Measurements from ENCODE around the gene TM2D3.

Gene TM2D3

DNA sequence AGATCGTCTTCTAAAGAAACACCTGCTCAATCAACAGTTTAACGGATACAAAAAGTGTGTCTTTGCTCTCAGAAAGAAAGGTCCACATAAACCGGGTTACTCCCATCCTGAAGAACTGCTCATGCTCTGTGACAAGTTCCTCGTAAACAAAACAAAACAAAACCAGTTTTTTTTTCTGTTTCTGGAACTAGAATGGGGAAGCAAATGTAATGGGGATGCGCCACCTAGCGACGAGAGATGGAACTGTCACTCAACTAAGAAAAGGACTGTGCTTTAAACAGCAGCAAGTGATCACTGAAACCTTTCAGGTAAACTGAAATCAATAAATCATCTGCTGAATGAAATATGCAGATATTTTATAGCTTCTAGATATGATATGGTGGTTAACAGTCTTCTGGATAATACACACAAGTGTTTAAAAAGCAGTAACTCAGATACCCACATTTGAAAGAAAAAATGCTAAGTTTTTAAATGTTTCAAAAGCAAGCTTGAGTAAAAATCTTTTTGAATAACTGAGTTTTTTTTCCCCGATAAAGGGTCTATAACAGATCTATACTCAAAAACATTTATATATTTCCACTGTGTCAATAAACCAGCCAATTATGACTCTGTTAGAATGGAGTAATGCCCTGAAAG is 10.9 kb downstream of the TM2D3 start:
- ATAC-seq = peak; percentile 71
- TF ChIP-seq, protein P1, sequence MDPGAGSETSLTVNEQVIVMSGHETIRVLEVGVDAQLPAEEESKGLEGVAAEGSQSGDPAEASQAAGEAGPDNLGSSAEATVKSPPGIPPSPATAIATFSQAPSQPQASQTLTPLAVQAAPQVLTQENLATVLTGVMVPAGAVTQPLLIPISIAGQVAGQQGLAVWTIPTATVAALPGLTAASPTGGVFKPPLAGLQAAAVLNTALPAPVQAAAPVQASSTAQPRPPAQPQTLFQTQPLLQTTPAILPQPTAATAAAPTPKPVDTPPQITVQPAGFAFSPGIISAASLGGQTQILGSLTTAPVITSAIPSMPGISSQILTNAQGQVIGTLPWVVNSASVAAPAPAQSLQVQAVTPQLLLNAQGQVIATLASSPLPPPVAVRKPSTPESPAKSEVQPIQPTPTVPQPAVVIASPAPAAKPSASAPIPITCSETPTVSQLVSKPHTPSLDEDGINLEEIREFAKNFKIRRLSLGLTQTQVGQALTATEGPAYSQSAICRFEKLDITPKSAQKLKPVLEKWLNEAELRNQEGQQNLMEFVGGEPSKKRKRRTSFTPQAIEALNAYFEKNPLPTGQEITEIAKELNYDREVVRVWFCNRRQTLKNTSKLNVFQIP (CRISPR knock-in tag; IDR thresholded peaks at IDR 0.05; ENCODE audit: borderline replicate concordance, low read depth) = no peak
- TF ChIP-seq, protein P2, sequence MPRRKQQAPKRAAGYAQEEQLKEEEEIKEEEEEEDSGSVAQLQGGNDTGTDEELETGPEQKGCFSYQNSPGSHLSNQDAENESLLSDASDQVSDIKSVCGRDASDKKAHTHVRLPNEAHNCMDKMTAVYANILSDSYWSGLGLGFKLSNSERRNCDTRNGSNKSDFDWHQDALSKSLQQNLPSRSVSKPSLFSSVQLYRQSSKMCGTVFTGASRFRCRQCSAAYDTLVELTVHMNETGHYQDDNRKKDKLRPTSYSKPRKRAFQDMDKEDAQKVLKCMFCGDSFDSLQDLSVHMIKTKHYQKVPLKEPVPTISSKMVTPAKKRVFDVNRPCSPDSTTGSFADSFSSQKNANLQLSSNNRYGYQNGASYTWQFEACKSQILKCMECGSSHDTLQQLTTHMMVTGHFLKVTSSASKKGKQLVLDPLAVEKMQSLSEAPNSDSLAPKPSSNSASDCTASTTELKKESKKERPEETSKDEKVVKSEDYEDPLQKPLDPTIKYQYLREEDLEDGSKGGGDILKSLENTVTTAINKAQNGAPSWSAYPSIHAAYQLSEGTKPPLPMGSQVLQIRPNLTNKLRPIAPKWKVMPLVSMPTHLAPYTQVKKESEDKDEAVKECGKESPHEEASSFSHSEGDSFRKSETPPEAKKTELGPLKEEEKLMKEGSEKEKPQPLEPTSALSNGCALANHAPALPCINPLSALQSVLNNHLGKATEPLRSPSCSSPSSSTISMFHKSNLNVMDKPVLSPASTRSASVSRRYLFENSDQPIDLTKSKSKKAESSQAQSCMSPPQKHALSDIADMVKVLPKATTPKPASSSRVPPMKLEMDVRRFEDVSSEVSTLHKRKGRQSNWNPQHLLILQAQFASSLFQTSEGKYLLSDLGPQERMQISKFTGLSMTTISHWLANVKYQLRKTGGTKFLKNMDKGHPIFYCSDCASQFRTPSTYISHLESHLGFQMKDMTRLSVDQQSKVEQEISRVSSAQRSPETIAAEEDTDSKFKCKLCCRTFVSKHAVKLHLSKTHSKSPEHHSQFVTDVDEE (CRISPR knock-in tag; IDR thresholded peaks at IDR 0.05) = no peak
- TF ChIP-seq ARNTL (CRISPR knock-in tag; IDR thresholded peaks at IDR 0.05; ENCODE audit: borderline replicate concordance, low read depth) (no peak), ZNF70 (CRISPR knock-in tag; IDR thresholded peaks at IDR 0.05) (no peak), PPARA (CRISPR knock-in tag; IDR thresholded peaks at IDR 0.05; ENCODE audit: borderline replicate concordance) (no peak), ZNF8 (CRISPR knock-in tag; IDR thresholded peaks at IDR 0.05) (no peak), ZC3H10 (CRISPR knock-in tag; IDR thresholded peaks at IDR 0.05) (no peak), BACH2 (CRISPR knock-in tag; IDR thresholded peaks at IDR 0.05; ENCODE audit: borderline replicate concordance) (no peak), GLIS3 (CRISPR knock-in tag; IDR thresholded peaks at IDR 0.05) (no peak), CSDC2 (CRISPR knock-in tag; IDR thresholded peaks at IDR 0.05) (no peak), ISL1 (CRISPR knock-in tag; IDR thresholded peaks at IDR 0.05) (no peak), ZNF565 (CRISPR knock-in tag; conservative IDR thresholded peaks at IDR 0.05; ENCODE audit: low read depth) (no peak), ZFP30 (CRISPR knock-in tag; IDR thresholded peaks at IDR 0.05) (no peak)
- TF ChIP-seq, protein P3, sequence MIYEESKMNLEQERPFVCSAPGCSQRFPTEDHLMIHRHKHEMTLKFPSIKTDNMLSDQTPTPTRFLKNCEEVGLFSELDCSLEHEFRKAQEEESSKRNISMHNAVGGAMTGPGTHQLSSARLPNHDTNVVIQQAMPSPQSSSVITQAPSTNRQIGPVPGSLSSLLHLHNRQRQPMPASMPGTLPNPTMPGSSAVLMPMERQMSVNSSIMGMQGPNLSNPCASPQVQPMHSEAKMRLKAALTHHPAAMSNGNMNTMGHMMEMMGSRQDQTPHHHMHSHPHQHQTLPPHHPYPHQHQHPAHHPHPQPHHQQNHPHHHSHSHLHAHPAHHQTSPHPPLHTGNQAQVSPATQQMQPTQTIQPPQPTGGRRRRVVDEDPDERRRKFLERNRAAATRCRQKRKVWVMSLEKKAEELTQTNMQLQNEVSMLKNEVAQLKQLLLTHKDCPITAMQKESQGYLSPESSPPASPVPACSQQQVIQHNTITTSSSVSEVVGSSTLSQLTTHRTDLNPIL (CRISPR knock-in tag; IDR thresholded peaks at IDR 0.05; ENCODE audit: low read depth) = no peak

DNA sequence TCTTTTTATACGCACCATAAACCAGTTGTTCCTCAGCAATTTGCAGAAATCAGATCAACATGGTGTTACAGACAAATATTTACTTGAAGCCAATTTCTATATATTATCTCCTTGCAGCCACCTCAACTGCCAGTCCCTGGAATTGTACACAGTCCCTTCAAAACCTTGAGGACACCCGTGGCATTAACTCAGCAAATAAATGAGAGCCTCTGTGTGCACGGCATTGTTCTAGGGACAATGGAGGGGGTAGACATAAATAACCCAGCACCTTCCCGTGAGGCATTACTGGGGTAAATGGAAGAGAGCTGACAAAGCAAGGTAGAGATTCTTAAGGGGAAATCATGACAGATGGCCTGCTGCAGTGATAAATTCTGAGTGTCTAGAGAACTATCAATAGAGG is 12.5 kb downstream of the TM2D3 start:
- ATAC-seq = no peak
- TF ChIP-seq, protein P4, sequence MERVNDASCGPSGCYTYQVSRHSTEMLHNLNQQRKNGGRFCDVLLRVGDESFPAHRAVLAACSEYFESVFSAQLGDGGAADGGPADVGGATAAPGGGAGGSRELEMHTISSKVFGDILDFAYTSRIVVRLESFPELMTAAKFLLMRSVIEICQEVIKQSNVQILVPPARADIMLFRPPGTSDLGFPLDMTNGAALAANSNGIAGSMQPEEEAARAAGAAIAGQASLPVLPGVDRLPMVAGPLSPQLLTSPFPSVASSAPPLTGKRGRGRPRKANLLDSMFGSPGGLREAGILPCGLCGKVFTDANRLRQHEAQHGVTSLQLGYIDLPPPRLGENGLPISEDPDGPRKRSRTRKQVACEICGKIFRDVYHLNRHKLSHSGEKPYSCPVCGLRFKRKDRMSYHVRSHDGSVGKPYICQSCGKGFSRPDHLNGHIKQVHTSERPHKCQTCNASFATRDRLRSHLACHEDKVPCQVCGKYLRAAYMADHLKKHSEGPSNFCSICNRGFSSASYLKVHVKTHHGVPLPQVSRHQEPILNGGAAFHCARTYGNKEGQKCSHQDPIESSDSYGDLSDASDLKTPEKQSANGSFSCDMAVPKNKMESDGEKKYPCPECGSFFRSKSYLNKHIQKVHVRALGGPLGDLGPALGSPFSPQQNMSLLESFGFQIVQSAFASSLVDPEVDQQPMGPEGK (CRISPR knock-in tag; IDR thresholded peaks at IDR 0.05; ENCODE audit: borderline replicate concordance) = no peak
- TF ChIP-seq PPARA (CRISPR knock-in tag; IDR thresholded peaks at IDR 0.05; ENCODE audit: borderline replicate concordance) (no peak), ZC3H10 (CRISPR knock-in tag; IDR thresholded peaks at IDR 0.05) (no peak), BACH2 (CRISPR knock-in tag; IDR thresholded peaks at IDR 0.05; ENCODE audit: borderline replicate concordance) (no peak), CSDC2 (CRISPR knock-in tag; IDR thresholded peaks at IDR 0.05) (no peak), ZFP30 (CRISPR knock-in tag; IDR thresholded peaks at IDR 0.05) (no peak), GLIS3 (CRISPR knock-in tag; IDR thresholded peaks at IDR 0.05) (no peak), OSR1 (CRISPR knock-in tag; IDR thresholded peaks at IDR 0.05) (no peak)
- TF ChIP-seq, protein P2 (CRISPR knock-in tag; IDR thresholded peaks at IDR 0.05) = no peak
- TF ChIP-seq, protein P1 (CRISPR knock-in tag; IDR thresholded peaks at IDR 0.05; ENCODE audit: borderline replicate concordance, low read depth) = no peak
